GM23248 (cell line): ENCODE measurements around the gene NTSR2.

Source experiments
- EZH2 ChIP-seq: fragments of 200-600 bp; sonication (generic); IDR thresholded peaks from 2 replicates; pipeline ENCODE4 v1.6.1; 2018; ENCODE audit warnings: antibody characterized with exemption, mild to moderate bottlenecking; ENCODE audit not compliant: insufficient read depth, poor library complexity, severe bottlenecking
- EZH2phosphoT487 ChIP-seq: fragments of 200-600 bp; sonication (generic); IDR thresholded peaks from 2 replicates; pipeline ENCODE4 v1.6.1; 2018; ENCODE audit warnings: antibody characterized with exemption, moderate library complexity, mild to moderate bottlenecking, low read depth; ENCODE audit not compliant: insufficient read depth

GRCh38 chr2:11636593-11637295 is 33.3 kb downstream of the NTSR2 start:
- TF ChIP-seq EZH2 = no peak
- no peak for TF ChIP-seq EZH2phosphoT487
